Spleen (tissue), 7 donors: Measurements from ENCODE around the gene NPBWR2.

Experiments
- CTCF ChIP-seq, 11 experiments: fragments of 200-600 bp in 7 of 11; fragments of 450-650 bp in 4 of 11; sonication (generic) in 4 of 11; IDR thresholded peaks in 8 of 11; conservative IDR thresholded peaks in 3 of 11; 1 replicate in 7 of 11; 2 replicates in 4 of 11; pipeline versions ENCODE4 v1.4.0 to v1.8.0; 2016 to 2021; ENCODE audit warnings: antibody characterized with exemption in 11 of 11, inconsistent platforms in 4 of 11, mild to moderate bottlenecking in 1 of 11
- POLR2A ChIP-seq, 3 donors: fragments of 450-650 bp; IDR thresholded peaks; one replicate each; pipeline ENCODE4 v1.5.1; 2017; ENCODE audit warnings: antibody characterized with exemption in 3 of 3, mild to moderate bottlenecking in 1 of 3
- donor health status: DM: no; HTN: no; CAD: no; lungs with moderate emphysema.
- donor health status: DM: no; HTN: no; CAD: no.
- donor health status: DM: no; HTN: no; CAD: no.

GRCh38 chr20:64112691-64113443 lies 5.5 kb upstream of the NPBWR2 start:
- TF ChIP-seq POLR2A (IDR thresholded peaks at IDR 0.05), result no peak
- no peak for TF ChIP-seq CTCF (IDR thresholded peaks at IDR 0.05 in 8 of 11, conservative IDR thresholded peaks at IDR 0.05 in 3 of 11)
